ENCODE data around the gene PIP4P1. TPM values are rescaled to one million over a fixed set of nuclear protein-coding genes. Genes with fewer than 3 reads are reported as not detected.

Gene PIP4P1
- total and polyA plus RNA-seq, 2 of the 8 experiments (the other 6 are each of a cell fraction or from before 2014, with no cell fraction given): 29.5 to 60.0 TPM

DNA sequence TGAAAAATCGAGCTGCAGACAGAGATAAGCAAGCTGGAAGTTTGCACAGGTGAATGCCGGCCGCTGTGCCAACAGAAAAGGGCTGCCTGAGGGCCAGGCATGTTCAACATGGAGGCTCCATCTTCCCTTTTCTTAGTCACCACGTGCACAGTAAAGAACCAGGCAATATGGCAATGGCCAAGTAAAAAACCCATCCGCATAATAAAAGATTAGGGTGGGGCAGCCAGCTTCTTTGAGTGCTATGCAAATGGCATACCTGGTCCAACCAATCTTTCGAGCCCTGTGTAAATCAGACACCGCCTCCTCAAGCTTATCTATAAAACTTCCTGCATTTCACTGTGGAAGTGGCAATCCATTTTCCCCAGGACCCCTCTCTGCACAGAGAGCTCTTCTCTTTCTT is 24.7 kb upstream of the PIP4P1 start:
- Histone ChIP-seq H3K9me3 (ENCODE audit: insufficient read depth in 2 of 2, low read depth in 1 of 2, low read length in 1 of 2) (no peaks in the 10 kb centered on the region), H2BK120ac (replicated peaks; ENCODE audit: low read depth, low read length) (no peak overlapping the region), H2AK5ac (ENCODE audit: low read depth, low read length) (no peak overlapping the region), H3K79me1 (ENCODE audit: low read depth, low read length) (no peaks in the 10 kb centered on the region), H3K4ac (replicated peaks; ENCODE audit: insufficient read length, low read depth, low read length) (no peak overlapping the region), H4K5ac (ENCODE audit: insufficient read length, low read depth, low read length) (no peak overlapping the region), H4K91ac (replicated peaks; ENCODE audit: insufficient read length, low read length) (no peak overlapping the region), H3K36me3 (ENCODE audit: control insufficient read depth in 2 of 4, insufficient read depth in 4 of 4, low read length in 3 of 4) (no peaks in the 10 kb centered on the region), H3K14ac (ENCODE audit: insufficient read length) (no peak overlapping the region), H2BK12ac (ENCODE audit: low read depth, low read length) (no peak overlapping the region), H3K27me3 (replicated peaks in 1 of 4; ENCODE audit: control insufficient read depth in 3 of 4, extremely low read depth in 1 of 4, insufficient read depth in 3 of 4, low read length in 3 of 4) (no peaks in the 10 kb centered on the region), H3K18ac (ENCODE audit: extremely low read depth, low read length) (no peak overlapping the region; the same call in 1 of the 2 replicates), H2BK5ac (ENCODE audit: low read depth, low read length) (no peak overlapping the region), H4K20me1 (replicated peaks in 1 of 2; ENCODE audit: control insufficient read depth in 1 of 2, insufficient read depth in 2 of 2, low read length in 2 of 2) (no peaks in the 10 kb centered on the region), H3K23ac (ENCODE audit: insufficient read length) (no peak overlapping the region), H2BK20ac (ENCODE audit: low read length) (no peak overlapping the region), H3K9ac (replicated peaks in 1 of 4; ENCODE audit: extremely low read depth in 1 of 4, low read depth in 3 of 4, low read length in 3 of 4) (no peak overlapping the region), H3K4me1 (replicated peaks in 1 of 4; ENCODE audit: control insufficient read depth in 3 of 4, insufficient read depth in 4 of 4, low read length in 3 of 4) (peaks cover 0 to 8% (median 3%) of the 10 kb centered on the region in 4 experiments; a peak in 2 of 7 replicates), H3K79me2 (ENCODE audit: control insufficient read depth in 1 of 2, insufficient read depth in 2 of 2, low read length in 2 of 2) (no peaks in the 10 kb centered on the region), H4K8ac (ENCODE audit: extremely low read depth, insufficient read depth, low read length) (no peak overlapping the region), H3K23me2 (ENCODE audit: low read depth, low read length) (peaks cover 2% of the 10 kb centered on the region; the same call in 1 of the 2 replicates), H2AFZ (ENCODE audit: low read length) (peak overlapping the region; percentile 2; the same call in 1 of the 2 replicates), H3K4me3 (ENCODE audit: extremely low read depth in 1 of 4, insufficient read depth in 2 of 4, low read depth in 3 of 4, low read length in 4 of 4) (no peak overlapping the region), H2BK15ac (ENCODE audit: low read length) (no peak overlapping the region), H3K27ac (ENCODE audit: low read depth, low read length) (no peak overlapping the region), H3K4me2 (ENCODE audit: insufficient read depth in 1 of 2, low read depth in 2 of 2, low read length in 2 of 2) (no peak overlapping the region), H3K56ac (replicated peaks; ENCODE audit: insufficient read length, low read depth, low read length) (no peak overlapping the region)
- FAIRE-seq: no peak
- WGBS, 2 experiments (ENCODE audit: extremely low coverage in 1 of 2, insufficient coverage in 1 of 2, insufficient read length in 1 of 2, insufficient replicate concordance in 2 of 2, low coverage in 1 of 2, low lambda C conversion rate in 2 of 2, missing lambda C conversion rate in 1 of 2): 70% methylated on average over 7 of the region's 7 CpGs; no CpG with 5 or more reads in 1 of the 2 experiments
- POLR2A ChIA-PET (ENCODE audit: partially characterized antibody): interaction anchor here (0.6 to 3.7 kb wide), 5 partner anchors 11 to 142 kb away, joined by 4 to 31 read pairs (median 7); partner anchors contain the start of genes APEX1, OSGEP, PARP2 and PNP
- CTCF ChIA-PET (ENCODE audit: partially characterized antibody): interaction anchor here (0.6 to 7.5 kb wide), 5 partner anchors 11 to 176 kb away, joined by 3 to 114 read pairs (median 4); no protein-coding TSS in a partner anchor
- DNase-seq (ENCODE audit: low read depth in 1 of 2, low spot score in 2 of 2): no peak
- peak; percentile 66 for TF ChIP-seq MAX (IDR thresholded peaks at IDR 0.05)
- TF ChIP-seq BRCA1 (IDR thresholded peaks at IDR 0.05; ENCODE audit: low read depth, low read length): no peak
- TF ChIP-seq CBX5 (IDR thresholded peaks at IDR 0.05; ENCODE audit: low read depth, low read length): no peak
- no peak for TF ChIP-seq USF2 (IDR thresholded peaks at IDR 0.05; ENCODE audit: low read length)
- peak; percentile 48; the same call in 1 of the 2 replicates for TF ChIP-seq YY1 (IDR thresholded peaks at IDR 0.05; ENCODE audit: low read depth, low read length)
- TF ChIP-seq GABPA (IDR thresholded peaks at IDR 0.05; ENCODE audit: borderline replicate concordance, insufficient read depth, low read length): no peak
- TF ChIP-seq E2F6 (IDR thresholded peaks at IDR 0.05): peak; percentile 41; the same call in 1 of the 2 replicates
- no peak for TF ChIP-seq TBP (IDR thresholded peaks at IDR 0.05; ENCODE audit: low read depth, low read length)
- TF ChIP-seq CREB1 (IDR thresholded peaks at IDR 0.05): no peak
